Activated T-helper 9 cell treated with anti-CD3 and anti-CD28 coated beads, Interleukin-2, amount 50 U/mL, for 16 hours (primary cell): ENCODE measurements around the gene ZPLD1.

Experiments
- DNase-seq: peaks from one replicate; pipeline ENCODE4 v3.0.0-alpha.2; 2020; ENCODE audit warnings: low read depth

ZPLD1 gene

GRCh38 chr3:102466001-102466400 is 31.2 kb downstream of the ZPLD1 start:
- no peak for DNase-seq

GRCh38 chr3:102470066-102470465 is 35.3 kb downstream of the ZPLD1 start:
- no peak for DNase-seq

- no peak for DNase-seq
Measured at GRCh38 chr3:102471001-102471400, 36.2 kb downstream of the ZPLD1 start.

- no peak for DNase-seq
Measured at GRCh38 chr3:102471491-102471890, 36.7 kb downstream of the ZPLD1 start.

- no peak for DNase-seq
Measured at GRCh38 chr3:102473648-102474047, 38.8 kb downstream of the ZPLD1 start.

GRCh38 chr3:102474207-102474606 is 39.4 kb downstream of the ZPLD1 start:
- no peak for DNase-seq

GRCh38 chr3:102476198-102476597 is 41.4 kb downstream of the ZPLD1 start:
- no peak for DNase-seq

GRCh38 chr3:102478160-102478559 is 43.3 kb downstream of the ZPLD1 start:
- DNase-seq, result no peak

- no peak for DNase-seq
Measured at GRCh38 chr3:102480139-102480538, 45.3 kb downstream of the ZPLD1 start.

- no peak for DNase-seq
Measured at GRCh38 chr3:102481050-102481449, 46.2 kb downstream of the ZPLD1 start.

- DNase-seq, result no peak
Measured at GRCh38 chr3:102483556-102483955, 48.7 kb downstream of the ZPLD1 start.

GRCh38 chr3:102484363-102484762 is 49.5 kb downstream of the ZPLD1 start:
- DNase-seq, result no peak

- DNase-seq, result no peak
Measured at GRCh38 chr3:102485701-102486100, 50.9 kb downstream of the ZPLD1 start.

GRCh38 chr3:102488331-102488730 is 53.5 kb downstream of the ZPLD1 start:
- no peak for DNase-seq

- DNase-seq, result no peak
Measured at GRCh38 chr3:102492300-102492699, 57.5 kb downstream of the ZPLD1 start.

- no peak for DNase-seq
Measured at GRCh38 chr3:102497571-102497970, 62.8 kb downstream of the ZPLD1 start.

GRCh38 chr3:102505542-102505941 is 70.7 kb downstream of the ZPLD1 start:
- no peak for DNase-seq

- DNase-seq, result no peak
Measured at GRCh38 chr3:102510663-102511062, 75.8 kb downstream of the ZPLD1 start.

- DNase-seq, result no peak
Measured at GRCh38 chr3:102511168-102511567, 76.4 kb downstream of the ZPLD1 start.

GRCh38 chr3:102511639-102512038 is 76.8 kb downstream of the ZPLD1 start:
- DNase-seq, result no peak

- no peak for DNase-seq
Measured at GRCh38 chr3:102512734-102513504, 78.1 kb downstream of the ZPLD1 start.

- no peak for DNase-seq
Measured at GRCh38 chr3:102514241-102514640, 79.4 kb downstream of the ZPLD1 start.

- DNase-seq, result no peak
Measured at GRCh38 chr3:102521246-102521645, 86.4 kb downstream of the ZPLD1 start.

- no peak for DNase-seq
Measured at GRCh38 chr3:102525624-102526023, 90.8 kb downstream of the ZPLD1 start.
